ENCODE data around the gene PIK3R5.

- TF ChIP-seq RAD21 (IDR thresholded peaks at IDR 0.05; ENCODE audit: low read depth) (no peak), TAF1 (IDR thresholded peaks at IDR 0.05; ENCODE audit: low read depth) (no peak), REST (IDR thresholded peaks at IDR 0.05; ENCODE audit: low read depth) (no peak), NFIC (IDR thresholded peaks at IDR 0.05) (no peak), FOXM1 (IDR thresholded peaks at IDR 0.05; ENCODE audit: borderline replicate concordance, low read depth) (no peak)
Measured at GRCh38 chr17:8954339-8954738, 11.2 kb downstream of the PIK3R5 start.

Data from Ishikawa (cell line).